ENCODE measurements around the gene RIMKLA. TPM values are rescaled to one million over a fixed set of nuclear protein-coding genes. Genes with fewer than 3 reads are reported as not detected.

RIMKLA gene
- polyA plus RNA-seq, 3 donors = not detected

- Histone ChIP-seq H3K36me3 (replicated peaks in 1 of 2; ENCODE audit: control insufficient read depth in 1 of 2, insufficient read depth in 2 of 2, low read length in 2 of 2) (no peaks in the 10 kb centered on the region), H3K27me3 (ENCODE audit: control insufficient read depth in 2 of 2, insufficient read depth in 2 of 2, low read length in 2 of 2) (peaks cover 0 to 3% of the 10 kb centered on the region in 2 donors), H3K4me3 (replicated peaks in 1 of 3; ENCODE audit: low read depth in 2 of 3, low read length in 3 of 3) (no peak overlapping the region), H3K4me1 (ENCODE audit: control insufficient read depth in 1 of 2, insufficient read depth in 2 of 2, low read length in 2 of 2) (no peaks in the 10 kb centered on the region), H3K4me2 (replicated peaks; ENCODE audit: extremely low read depth, low read length, poor library complexity, severe bottlenecking) (no peak overlapping the region), H3K79me2 (ENCODE audit: insufficient read depth, low read length) (no peaks in the 10 kb centered on the region), H3K27ac (ENCODE audit: low read depth in 1 of 2, low read length in 2 of 2) (no peak overlapping the region), H4K20me1 (ENCODE audit: insufficient read depth, low read length) (no peaks in the 10 kb centered on the region), H3K9ac (ENCODE audit: insufficient read depth, low read length, poor library complexity, severe bottlenecking) (no peak overlapping the region), H2AFZ (ENCODE audit: insufficient read depth, low read depth, low read length, poor library complexity, severe bottlenecking) (no peak overlapping the region), H3K9me3 (replicated peaks in 1 of 2; ENCODE audit: control insufficient read depth in 1 of 2, insufficient read depth in 1 of 2, low read length in 2 of 2) (no peaks in the 10 kb centered on the region)
- intact Hi-C loops (cut with micrococcal nuclease) = no loop called here
- no peak for DNase-seq
- peaks cover 2 to 5% (median 3%) of the 10 kb centered on the region in 3 donors for H3K27me3 Mint-ChIP-seq (ENCODE audit: low read depth in 3 of 3)
- peaks cover 0 to 4% (median 0%) of the 10 kb centered on the region in 7 donors for H3K9me3 Mint-ChIP-seq
- no peak overlapping the region for H3K27ac Mint-ChIP-seq
- no peak overlapping the region for H3K4me3 Mint-ChIP-seq
- TF ChIP-seq, protein P1, sequence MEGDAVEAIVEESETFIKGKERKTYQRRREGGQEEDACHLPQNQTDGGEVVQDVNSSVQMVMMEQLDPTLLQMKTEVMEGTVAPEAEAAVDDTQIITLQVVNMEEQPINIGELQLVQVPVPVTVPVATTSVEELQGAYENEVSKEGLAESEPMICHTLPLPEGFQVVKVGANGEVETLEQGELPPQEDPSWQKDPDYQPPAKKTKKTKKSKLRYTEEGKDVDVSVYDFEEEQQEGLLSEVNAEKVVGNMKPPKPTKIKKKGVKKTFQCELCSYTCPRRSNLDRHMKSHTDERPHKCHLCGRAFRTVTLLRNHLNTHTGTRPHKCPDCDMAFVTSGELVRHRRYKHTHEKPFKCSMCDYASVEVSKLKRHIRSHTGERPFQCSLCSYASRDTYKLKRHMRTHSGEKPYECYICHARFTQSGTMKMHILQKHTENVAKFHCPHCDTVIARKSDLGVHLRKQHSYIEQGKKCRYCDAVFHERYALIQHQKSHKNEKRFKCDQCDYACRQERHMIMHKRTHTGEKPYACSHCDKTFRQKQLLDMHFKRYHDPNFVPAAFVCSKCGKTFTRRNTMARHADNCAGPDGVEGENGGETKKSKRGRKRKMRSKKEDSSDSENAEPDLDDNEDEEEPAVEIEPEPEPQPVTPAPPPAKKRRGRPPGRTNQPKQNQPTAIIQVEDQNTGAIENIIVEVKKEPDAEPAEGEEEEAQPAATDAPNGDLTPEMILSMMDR (IDR thresholded peaks at IDR 0.05) = no peak
- WGBS (ENCODE audit: insufficient coverage) = no CpG with 5 or more reads among the region's 2 CpGs
- no peaks in the 10 kb centered on the region for H3K36me3 Mint-ChIP-seq
- no peaks in the 10 kb centered on the region for H3K4me1 Mint-ChIP-seq
These were observed 16.1 kb upstream of the RIMKLA start for GRCh38 chr1:42364542-42364941.

GRCh38 chr1:42365118-42365517 is 15.5 kb upstream of the RIMKLA start:
- H3K4me2 ChIP-seq (replicated peaks; ENCODE audit: extremely low read depth, low read length, poor library complexity, severe bottlenecking) = no peak overlapping the region
- intact Hi-C loops (cut with micrococcal nuclease) = no loop called here
- no peak overlapping the region for H3K4me3 Mint-ChIP-seq

More at GRCh38 chr1:42365118-42365517, 15.5 kb upstream of the RIMKLA start:
- no peak overlapping the region for H3K27ac Mint-ChIP-seq
- no peaks in the 10 kb centered on the region for H3K36me3 Mint-ChIP-seq
- Histone ChIP-seq H3K9ac (ENCODE audit: insufficient read depth, low read length, poor library complexity, severe bottlenecking) (no peak overlapping the region), H3K79me2 (ENCODE audit: insufficient read depth, low read length) (no peaks in the 10 kb centered on the region), H3K4me3 (replicated peaks in 1 of 3; ENCODE audit: low read depth in 2 of 3, low read length in 3 of 3) (no peak overlapping the region), H3K27ac (ENCODE audit: low read depth in 1 of 2, low read length in 2 of 2) (no peak overlapping the region), H3K9me3 (replicated peaks in 1 of 2; ENCODE audit: control insufficient read depth in 1 of 2, insufficient read depth in 1 of 2, low read length in 2 of 2) (no peaks in the 10 kb centered on the region), H3K36me3 (replicated peaks in 1 of 2; ENCODE audit: control insufficient read depth in 1 of 2, insufficient read depth in 2 of 2, low read length in 2 of 2) (no peaks in the 10 kb centered on the region), H2AFZ (ENCODE audit: insufficient read depth, low read depth, low read length, poor library complexity, severe bottlenecking) (no peak overlapping the region), H4K20me1 (ENCODE audit: insufficient read depth, low read length) (no peaks in the 10 kb centered on the region), H3K4me1 (ENCODE audit: control insufficient read depth in 1 of 2, insufficient read depth in 2 of 2, low read length in 2 of 2) (no peaks in the 10 kb centered on the region), H3K27me3 (ENCODE audit: control insufficient read depth in 2 of 2, insufficient read depth in 2 of 2, low read length in 2 of 2) (peaks cover 0 to 3% of the 10 kb centered on the region in 2 donors)
- peaks cover 0 to 4% (median 0%) of the 10 kb centered on the region in 7 donors for H3K9me3 Mint-ChIP-seq
- no peaks in the 10 kb centered on the region for H3K4me1 Mint-ChIP-seq
- TF ChIP-seq, protein P1 (IDR thresholded peaks at IDR 0.05) = no peak
- no peak for DNase-seq
- H3K27me3 Mint-ChIP-seq (ENCODE audit: low read depth in 3 of 3) = peaks cover 2 to 5% (median 3%) of the 10 kb centered on the region in 3 donors
- 100% methylated on average over 1 of the region's 2 CpGs for WGBS (ENCODE audit: insufficient coverage)
